IPS-NIHi11 (cell line): Measurements from ENCODE around the gene CCN2.
A peak's percentile ranks its signal among the peaks of the same experiment; 100 is the strongest.

Experiments
- DNase-seq: peaks from one replicate; pipeline ENCODE4 v3.0.0; 2012; ENCODE audit warnings: mixed read lengths, low spot score

Gene CCN2

GRCh38 chr6:131950767-131951575 lies at the start of gene CCN2:
TSS of gene CCN2 (minus strand) at chr6:131951372. CDS start at chr6:131951172, 200 bp downstream.
- peak; percentile 90 for DNase-seq

GRCh38 chr6:132000296-132000695 lies 49.1 kb upstream of the CCN2 start:
- no peak for DNase-seq

- DNase-seq = no peak
These were observed 48.5 kb upstream of the CCN2 start for GRCh38 chr6:131999545-132000146.

GRCh38 chr6:131998255-131998982 lies 47.2 kb upstream of the CCN2 start:
- DNase-seq = no peak

GRCh38 chr6:131997429-131998153 lies 46.4 kb upstream of the CCN2 start:
- no peak for DNase-seq

GRCh38 chr6:131995917-131996316 lies 44.7 kb upstream of the CCN2 start:
- DNase-seq = no peak

GRCh38 chr6:131992557-131992956 lies 41.4 kb upstream of the CCN2 start:
- DNase-seq = no peak

GRCh38 chr6:131989036-131989435 lies 37.9 kb upstream of the CCN2 start:
- DNase-seq = no peak

GRCh38 chr6:131982740-131983259 lies 31.6 kb upstream of the CCN2 start:
- DNase-seq = no peak

GRCh38 chr6:131981624-131981978 lies 30.4 kb upstream of the CCN2 start:
- no peak for DNase-seq

GRCh38 chr6:131980791-131981623 lies 29.8 kb upstream of the CCN2 start:
- no peak for DNase-seq

GRCh38 chr6:131980338-131980790 lies 29.2 kb upstream of the CCN2 start:
- no peak for DNase-seq

- DNase-seq = no peak
These were observed 28.6 kb upstream of the CCN2 start for GRCh38 chr6:131979515-131980337.

- no peak for DNase-seq
These were observed 27.4 kb upstream of the CCN2 start for GRCh38 chr6:131978522-131978921.

- DNase-seq = no peak
These were observed 25.4 kb upstream of the CCN2 start for GRCh38 chr6:131976545-131977061.

GRCh38 chr6:131972741-131973140 lies 21.6 kb upstream of the CCN2 start:
- DNase-seq = no peak

- no peak for DNase-seq
These were observed 19.1 kb upstream of the CCN2 start for GRCh38 chr6:131970076-131970859.

GRCh38 chr6:131968656-131969055 lies 17.5 kb upstream of the CCN2 start:
- DNase-seq = no peak

- no peak for DNase-seq
These were observed 16.8 kb upstream of the CCN2 start for GRCh38 chr6:131967948-131968347.
